Calu3 (cell line): Measurements from ENCODE around the gene ZBTB32. TPM values are rescaled to one million over a fixed set of nuclear protein-coding genes. Genes with fewer than 3 reads are reported as not detected.

Experiments
- BruUV-seq: library from RNA; stranded (reverse); fragments of 400-500 nt; replicated peaks from 2 replicates; lab custom pipeline; 2021; lab: Mats Ljungman, UMichigan
- CTCF ChIA-PET: fragments of 300-600 bp; sonication (Branson Sonifier 250); formaldehyde crosslinking; loops from one replicate; lab custom pipeline; 2022; ENCODE audit warnings: antibody characterized with exemption; lab: Charles Lee
- DNase-seq: peaks from one replicate; pipeline ENCODE4 v3.0.0; 2022
- H3K27ac Mint-ChIP-seq: one replicate; pipeline ENCODE4 v1.8.0; 2022; ENCODE audit warnings: mixed read lengths; ENCODE audit not compliant: unreplicated experiment
- H3K27me3 Mint-ChIP-seq: one replicate; pipeline ENCODE4 v1.8.0; 2022; ENCODE audit warnings: mixed read lengths; ENCODE audit not compliant: unreplicated experiment
- H3K36me3 Mint-ChIP-seq: one replicate; pipeline ENCODE4 v1.8.0; 2022; ENCODE audit warnings: mild to moderate bottlenecking, moderate library complexity, mixed read lengths; ENCODE audit not compliant: insufficient read depth, unreplicated experiment
- H3K4me1 Mint-ChIP-seq: one replicate; pipeline ENCODE4 v1.8.0; 2022; ENCODE audit warnings: mild to moderate bottlenecking, low read depth, mixed read lengths; ENCODE audit not compliant: unreplicated experiment
- H3K4me3 Mint-ChIP-seq: one replicate; pipeline ENCODE4 v1.8.0; 2022; ENCODE audit warnings: mild to moderate bottlenecking, low read depth, moderate library complexity, mixed read lengths; ENCODE audit not compliant: unreplicated experiment
- H3K9me3 Mint-ChIP-seq: one replicate; pipeline ENCODE4 v1.8.0; 2022; ENCODE audit warnings: low read depth, mixed read lengths; ENCODE audit not compliant: unreplicated experiment
- intact Hi-C: fragments of 100-400 bp; cut with micrococcal nuclease; formaldehyde crosslinking; loops from one replicate; pipeline ENCODE4 v1.10.0; 2022; ENCODE audit not compliant: unreplicated experiment
- total RNA-seq: library from RNA; stranded (reverse); gene quantifications from 2 replicates; pipeline ENCODE4 v1.2.3, GENCODE V29; 2022
- TF ChIP-seq, protein P1 (sequence below): fragments of 200-600 bp; IDR thresholded peaks from one replicate; pipeline ENCODE4 v1.8.0; 2022; ENCODE audit warnings: antibody characterized with exemption; ENCODE audit not compliant: unreplicated experiment

ZBTB32 gene
- total RNA-seq, 1 experiment from 2014 or later = not detected

DNA sequence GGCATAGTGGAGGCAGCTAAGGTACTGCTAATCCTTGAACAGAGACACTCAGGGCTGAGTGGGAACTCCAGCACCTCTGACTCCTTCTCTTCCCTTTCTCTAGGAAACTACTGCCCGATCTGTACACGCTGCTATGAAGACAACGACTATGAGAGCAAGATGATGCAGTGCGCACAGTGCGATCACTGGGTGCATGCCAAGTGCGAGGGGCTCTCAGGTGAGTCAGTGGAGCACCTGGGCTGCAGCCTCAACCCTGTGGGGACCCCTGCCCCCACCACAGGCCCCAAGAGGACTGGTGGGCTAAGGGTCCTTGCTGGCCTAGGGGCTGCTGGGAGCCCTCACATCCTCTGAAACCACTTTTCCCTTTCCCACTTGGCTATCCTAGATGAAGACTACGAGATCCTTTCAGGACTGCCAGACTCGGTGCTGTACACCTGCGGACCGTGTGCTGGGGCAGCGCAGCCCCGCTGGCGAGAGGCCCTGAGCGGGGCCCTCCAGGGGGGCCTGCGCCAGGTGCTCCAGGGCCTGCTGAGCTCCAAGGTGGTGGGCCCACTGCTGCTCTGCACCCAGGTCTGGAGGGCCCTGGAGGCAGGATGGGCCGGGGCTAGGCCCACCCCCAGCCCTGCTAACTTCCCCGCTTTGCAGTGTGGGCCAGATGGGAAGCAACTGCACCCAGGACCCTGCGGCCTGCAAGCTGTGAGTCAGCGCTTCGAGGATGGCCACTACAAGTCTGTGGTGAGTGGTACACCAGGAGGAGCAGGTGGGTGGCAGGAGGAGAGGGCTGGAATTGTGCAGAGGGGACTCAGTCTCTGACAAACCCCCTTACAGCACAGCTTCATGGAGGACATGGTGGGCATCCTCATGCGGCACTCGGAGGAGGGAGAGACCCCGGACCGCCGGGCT, 22.9 kb downstream of the ZBTB32 start:
- CTCF ChIA-PET = interaction anchor here (1.2 kb wide), 1 partner anchor 69 kb away, joined by 3 read pairs; no protein-coding TSS in a partner anchor

DNA sequence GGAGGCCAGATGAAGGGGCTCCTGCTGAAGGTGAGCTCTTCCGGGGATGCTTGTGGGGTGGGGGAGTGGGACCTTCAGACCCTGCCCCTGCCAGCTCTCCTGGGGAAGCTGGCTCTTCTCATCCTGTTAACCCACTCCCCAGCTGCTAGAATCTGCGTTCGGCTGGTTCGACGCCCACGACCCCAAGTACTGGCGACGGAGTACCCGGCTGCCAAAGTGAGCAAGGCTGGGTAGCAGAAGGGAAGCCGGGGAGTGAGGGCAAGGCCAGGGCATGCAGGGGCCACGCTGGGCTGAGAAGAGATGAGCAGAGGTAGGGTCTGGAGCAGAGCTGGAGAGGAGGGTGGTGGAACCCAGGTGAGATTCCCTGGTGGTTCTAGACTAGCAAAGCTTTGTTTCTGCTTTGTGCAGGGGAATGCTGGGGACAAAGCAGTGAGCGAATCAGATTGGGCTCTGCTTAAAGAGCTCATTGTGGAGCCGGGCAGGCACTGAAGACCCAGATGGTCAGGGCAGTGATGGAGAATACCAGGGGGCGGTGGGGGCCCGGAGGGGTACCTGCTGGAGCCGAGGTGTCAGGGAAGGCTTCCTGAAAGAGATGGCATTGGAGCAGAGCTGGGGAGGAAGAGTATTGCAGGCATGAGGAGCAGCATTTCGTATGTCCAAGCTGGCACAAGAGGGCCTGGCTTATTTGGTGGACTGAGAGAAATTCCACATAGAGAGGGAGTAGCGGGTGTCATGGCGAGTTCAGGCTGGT, 23.8 kb downstream of the ZBTB32 start:
- H3K4me3 Mint-ChIP-seq = no peak overlapping the region
- intact Hi-C loops = no loop called here
- no peak for DNase-seq
- H3K9me3 Mint-ChIP-seq = no peaks in the 10 kb centered on the region
- H3K36me3 Mint-ChIP-seq = peaks cover 61% of the 10 kb centered on the region
- no peak overlapping the region for H3K27ac Mint-ChIP-seq
- TF ChIP-seq, protein P1, sequence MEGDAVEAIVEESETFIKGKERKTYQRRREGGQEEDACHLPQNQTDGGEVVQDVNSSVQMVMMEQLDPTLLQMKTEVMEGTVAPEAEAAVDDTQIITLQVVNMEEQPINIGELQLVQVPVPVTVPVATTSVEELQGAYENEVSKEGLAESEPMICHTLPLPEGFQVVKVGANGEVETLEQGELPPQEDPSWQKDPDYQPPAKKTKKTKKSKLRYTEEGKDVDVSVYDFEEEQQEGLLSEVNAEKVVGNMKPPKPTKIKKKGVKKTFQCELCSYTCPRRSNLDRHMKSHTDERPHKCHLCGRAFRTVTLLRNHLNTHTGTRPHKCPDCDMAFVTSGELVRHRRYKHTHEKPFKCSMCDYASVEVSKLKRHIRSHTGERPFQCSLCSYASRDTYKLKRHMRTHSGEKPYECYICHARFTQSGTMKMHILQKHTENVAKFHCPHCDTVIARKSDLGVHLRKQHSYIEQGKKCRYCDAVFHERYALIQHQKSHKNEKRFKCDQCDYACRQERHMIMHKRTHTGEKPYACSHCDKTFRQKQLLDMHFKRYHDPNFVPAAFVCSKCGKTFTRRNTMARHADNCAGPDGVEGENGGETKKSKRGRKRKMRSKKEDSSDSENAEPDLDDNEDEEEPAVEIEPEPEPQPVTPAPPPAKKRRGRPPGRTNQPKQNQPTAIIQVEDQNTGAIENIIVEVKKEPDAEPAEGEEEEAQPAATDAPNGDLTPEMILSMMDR = no peak
- BruUV-seq = no TSS peak
- H3K4me1 Mint-ChIP-seq = no peaks in the 10 kb centered on the region
- H3K27me3 Mint-ChIP-seq = no peaks in the 10 kb centered on the region
- CTCF ChIA-PET = interaction anchor here (1.2 kb wide), 1 partner anchor 68 kb away, joined by 3 read pairs; no protein-coding TSS in a partner anchor

More for the DNA sequence above, 22.9 kb downstream of the ZBTB32 start:
- no TSS peak for BruUV-seq
- peaks cover 70% of the 10 kb centered on the region for H3K36me3 Mint-ChIP-seq
- H3K4me3 Mint-ChIP-seq = no peak overlapping the region
- H3K9me3 Mint-ChIP-seq = no peaks in the 10 kb centered on the region
- no peaks in the 10 kb centered on the region for H3K4me1 Mint-ChIP-seq
- no peak for DNase-seq
- no peak overlapping the region for H3K27ac Mint-ChIP-seq
- no peaks in the 10 kb centered on the region for H3K27me3 Mint-ChIP-seq
- TF ChIP-seq, protein P1 = no peak
- intact Hi-C loops = no loop called here

DNA sequence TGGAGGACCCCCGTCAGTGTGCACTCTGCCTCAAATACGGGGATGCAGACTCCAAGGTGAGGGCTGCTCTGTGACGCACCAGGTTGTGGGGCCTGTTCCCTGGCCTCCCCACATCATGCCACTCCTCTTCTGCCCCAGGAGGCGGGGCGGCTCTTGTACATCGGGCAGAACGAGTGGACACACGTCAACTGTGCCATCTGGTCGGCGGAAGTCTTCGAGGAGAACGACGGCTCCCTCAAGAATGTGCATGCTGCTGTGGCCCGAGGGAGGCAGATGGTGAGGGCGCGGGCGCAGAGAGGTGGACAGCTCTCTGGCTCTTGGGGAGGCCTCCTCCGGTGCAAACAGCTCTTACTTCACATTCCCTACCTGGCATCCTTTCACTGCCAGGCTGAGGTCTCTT, 24.7 kb downstream of the ZBTB32 start:
- Mint-ChIP-seq H3K36me3 (peaks cover 56% of the 10 kb centered on the region), H3K4me1 (no peaks in the 10 kb centered on the region), H3K9me3 (no peaks in the 10 kb centered on the region), H3K27ac (no peak overlapping the region), H3K4me3 (no peak overlapping the region), H3K27me3 (no peaks in the 10 kb centered on the region)
- no peak for DNase-seq
- intact Hi-C loops = no loop called here
- CTCF ChIA-PET = interaction anchor here (0.6 kb wide), 1 partner anchor 34 kb away, joined by 5 read pairs; no protein-coding TSS in a partner anchor
- TF ChIP-seq, protein P1 = no peak
- no TSS peak for BruUV-seq

DNA sequence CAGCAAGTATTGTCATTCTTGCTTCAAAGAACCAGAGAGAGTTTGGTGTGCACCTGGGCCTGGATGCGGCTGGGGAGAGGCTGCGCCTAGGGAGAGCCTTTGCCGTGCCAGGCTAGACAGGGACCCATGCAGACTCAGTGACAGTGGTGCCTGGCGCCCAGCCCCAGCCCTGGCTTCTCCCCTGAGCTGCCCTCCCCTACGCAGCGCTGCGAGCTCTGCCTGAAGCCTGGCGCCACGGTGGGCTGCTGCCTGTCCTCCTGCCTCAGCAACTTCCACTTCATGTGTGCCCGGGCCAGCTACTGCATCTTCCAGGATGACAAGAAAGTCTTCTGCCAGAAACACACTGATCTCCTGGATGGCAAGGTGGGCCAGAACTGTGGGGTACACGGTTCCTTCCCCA, 25.4 kb downstream of the ZBTB32 start:
- BruUV-seq = no TSS peak
- no peaks in the 10 kb centered on the region for H3K27me3 Mint-ChIP-seq
- DNase-seq = no peak
- no peaks in the 10 kb centered on the region for H3K9me3 Mint-ChIP-seq
- intact Hi-C loops = no loop called here
- no peaks in the 10 kb centered on the region for H3K4me1 Mint-ChIP-seq
- H3K27ac Mint-ChIP-seq = no peak overlapping the region
- CTCF ChIA-PET = no interaction called here
- H3K36me3 Mint-ChIP-seq = peaks cover 56% of the 10 kb centered on the region
- H3K4me3 Mint-ChIP-seq = no peak overlapping the region
- TF ChIP-seq, protein P1 = no peak
